ENCODE results near the gene RAB18. TPM values are rescaled to one million over a fixed set of nuclear protein-coding genes. Genes with fewer than 3 reads are reported as not detected.
"Not testable (repeated sequence)": the region's sequence is repeated elsewhere in the genome, so short reads cannot be mapped to it uniquely, and the experiment has no call there.

Gene RAB18
- total RNA-seq, 1 experiment from 2014 or later, result 54.5 TPM

GRCh38 chr10:27547047-27547446 is 42.9 kb downstream of the RAB18 start:
- DNase-seq (ENCODE audit: low read depth), result no peak

- no peak for DNase-seq (ENCODE audit: low read depth)
Observed at GRCh38 chr10:27547482-27547881, 43.4 kb downstream of the RAB18 start.

GRCh38 chr10:27550823-27551222 is 46.7 kb downstream of the RAB18 start:
- no peak for DNase-seq (ENCODE audit: low read depth)

- peak; percentile 67 for DNase-seq (ENCODE audit: low read depth)
Observed at GRCh38 chr10:27558612-27559020, 54.5 kb downstream of the RAB18 start.

GRCh38 chr10:27561334-27561733 is 57.2 kb downstream of the RAB18 start:
- DNase-seq (ENCODE audit: low read depth), result no peak

GRCh38 chr10:27564398-27564797 is 60.3 kb downstream of the RAB18 start:
- no peak for DNase-seq (ENCODE audit: low read depth)

- no peak for DNase-seq (ENCODE audit: low read depth)
Observed at GRCh38 chr10:27564880-27565279, 60.8 kb downstream of the RAB18 start.

- DNase-seq (ENCODE audit: low read depth), result no peak
Observed at GRCh38 chr10:27568196-27569175, 64.4 kb downstream of the RAB18 start.

- DNase-seq (ENCODE audit: low read depth), result no peak
Observed at GRCh38 chr10:27569946-27570345, 65.8 kb downstream of the RAB18 start.

GRCh38 chr10:27577038-27577437 is 72.9 kb downstream of the RAB18 start:
- DNase-seq (ENCODE audit: low read depth), result not testable (repeated sequence)

GRCh38 chr10:27578316-27578715 is 74.2 kb downstream of the RAB18 start:
- DNase-seq (ENCODE audit: low read depth), result no peak

- DNase-seq (ENCODE audit: low read depth), result no peak
Observed at GRCh38 chr10:27581225-27581624, 77.1 kb downstream of the RAB18 start.

- no peak for DNase-seq (ENCODE audit: low read depth)
Observed at GRCh38 chr10:27584302-27584701, 80.2 kb downstream of the RAB18 start.

Other genes starting within 250 kb of the RAB18 start
- gene MKX, start 241.5 kb downstream of the RAB18 start, total RNA-seq (2014; rRNA removed; shearing (Covaris generic)), result 0.12 TPM in 1 of 2 replicates, not detected in the other